HCT116 (cell line): ENCODE results near the gene ST6GALNAC5. TPM values are rescaled to one million over a fixed set of nuclear protein-coding genes. Genes with fewer than 3 reads are reported as not detected.

Source experiments
- ATAC-seq: fragments of 200-7000 bp; cut with Tn5 transposase; 2 replicates; pipeline ENCODE4 v1.9.1; 2020; ENCODE audit warnings: mild to moderate bottlenecking, moderate library complexity
- BruUV-seq: library from RNA; stranded (reverse); fragments of 400-500 nt; replicated peaks from 2 replicates; lab custom pipeline; 2021; lab: Mats Ljungman, UMichigan
- CTCF ChIA-PET: fragments of 300-600 bp; sonication (Branson Sonifier 250); formaldehyde crosslinking; loops from one replicate; lab custom pipeline; 2021; ENCODE audit warnings: antibody characterized with exemption; lab: Charles Lee
- POLR2A ChIA-PET: fragments of 300-600, 350-600 bp; sonication (Branson Sonifier 250); formaldehyde crosslinking; loops from one replicate; lab custom pipeline; 2021; ENCODE audit warnings: antibody characterized with exemption; lab: Charles Lee
- RAD21 ChIA-PET, 2 experiments: fragments of 300-600 bp; sonication (Branson Sonifier 250); formaldehyde crosslinking; loops; one replicate each; lab custom pipeline; 2023; ENCODE audit warnings: low total read pairs in 2 of 2; ENCODE audit not compliant: uncharacterized antibody in 2 of 2, unreplicated experiment in 2 of 2, low non-redundant PET in 1 of 2; lab: Charles Lee
- DNase-seq: peaks from one replicate; pipeline ENCODE4 v3.0.0-alpha.2; 2010; ENCODE audit warnings: low read depth, low spot score
- H2AFZ ChIP-seq: fragments of 200-600 bp; shearing (Covaris generic), sonication (generic); 2 replicates; pipeline ENCODE4 v1.6.1; 2017; ENCODE audit warnings: low read depth, mixed run types, mixed read lengths, antibody characterized with exemption, low read length; ENCODE audit not compliant: poor library complexity, severe bottlenecking
- H3K27ac ChIP-seq: 2 replicates; pipeline ENCODE4 v1.5.1; 2012; ENCODE audit warnings: low read depth, low read length
- H3K27me3 ChIP-seq: fragments of 200-600 bp; sonication (generic); 2 replicates; pipeline ENCODE4 v1.6.1; 2016; ENCODE audit warnings: mixed run types, low read length, mixed read lengths; ENCODE audit not compliant: insufficient read depth
- H3K36me3 ChIP-seq, 2 experiments: fragments of 200-500 bp in 1 of 2; fragments of 200-600 bp in 1 of 2; sonication (Bioruptor generic) in 1 of 2; sonication (generic) in 1 of 2; 2 replicates each; pipeline versions ENCODE4 v1.5.1 to v1.6.1; 2014 to 2016; ENCODE audit warnings: low read length in 2 of 2, inconsistent platforms in 1 of 2, mixed read lengths in 1 of 2, mixed run types in 1 of 2; ENCODE audit not compliant: insufficient read depth in 2 of 2, control insufficient read depth in 1 of 2
- H3K4me1 ChIP-seq, 2 experiments: fragments of 200-600 bp in 1 of 2; sonication (generic) in 1 of 2; 2 replicates each; pipeline versions ENCODE4 v1.5.1 to v1.6.1; 2012 to 2017; ENCODE audit warnings: low read length in 2 of 2, inconsistent platforms in 1 of 2, mild to moderate bottlenecking in 1 of 2, mixed read lengths in 1 of 2, mixed run types in 1 of 2, moderate library complexity in 1 of 2; ENCODE audit not compliant: insufficient read depth in 2 of 2, control insufficient read depth in 1 of 2
- H3K4me2 ChIP-seq: fragments of 200-600 bp; sonication (generic); 2 replicates; pipeline ENCODE4 v1.6.1; 2017; ENCODE audit warnings: mixed run types, low read length, mixed read lengths
- H3K4me3 ChIP-seq, 2 experiments: fragments of 200-600 bp in 1 of 2; sonication (generic) in 1 of 2; replicated peaks in 1 of 2; 2 replicates each; pipeline ENCODE4 v1.5.1; 2011 to 2016; ENCODE audit warnings: low read length in 2 of 2, control low read depth in 1 of 2, low read depth in 1 of 2, mild to moderate bottlenecking in 1 of 2, mixed read lengths in 1 of 2, mixed run types in 1 of 2
- H3K79me2 ChIP-seq: fragments of 200-600 bp; sonication (generic); 2 replicates; pipeline ENCODE4 v1.6.1; 2017; ENCODE audit warnings: mild to moderate bottlenecking, mixed run types, low read length, moderate library complexity, mixed read lengths; ENCODE audit not compliant: insufficient read depth
- H3K9ac ChIP-seq: fragments of 200-600 bp; sonication (generic); 2 replicates; pipeline ENCODE4 v1.6.1; 2016; ENCODE audit warnings: low read length, mixed read lengths
- H3K9me2 ChIP-seq: fragments of 200-600 bp; sonication (generic), shearing (Covaris generic); 2 replicates; pipeline ENCODE4 v1.6.1; 2017; ENCODE audit warnings: mixed run types, mild to moderate bottlenecking, moderate library complexity; ENCODE audit not compliant: insufficient read depth
- H3K9me3 ChIP-seq, 2 experiments: fragments of 200-500 bp in 1 of 2; fragments of 200-600 bp in 1 of 2; sonication (Bioruptor generic) in 1 of 2; sonication (generic) in 1 of 2; 2 replicates each; pipeline ENCODE4 v1.6.1; 2014 to 2017; ENCODE audit warnings: low read length in 2 of 2, mixed read lengths in 2 of 2, inconsistent platforms in 1 of 2, low read depth in 1 of 2, mild to moderate bottlenecking in 1 of 2, mixed run types in 1 of 2, moderate library complexity in 1 of 2; ENCODE audit not compliant: control insufficient read depth in 1 of 2, insufficient read depth in 1 of 2
- H4K20me1 ChIP-seq: fragments of 200-600 bp; sonication (generic), shearing (Covaris generic); 2 replicates; pipeline ENCODE4 v1.6.1; 2017; ENCODE audit warnings: mixed run types, mild to moderate bottlenecking, moderate library complexity; ENCODE audit not compliant: insufficient read depth
- CEBPB ChIP-seq: IDR thresholded peaks from 2 replicates; pipeline ENCODE4 v1.6.1; 2012; ENCODE audit warnings: low read depth
- EGR1 ChIP-seq: IDR thresholded peaks from 2 replicates; pipeline ENCODE4 v1.6.1; 2012; ENCODE audit warnings: low read depth
- EZH2phosphoT487 ChIP-seq: fragments of 200-600 bp; IDR thresholded peaks from 2 replicates; pipeline ENCODE4 v1.6.1; 2018; ENCODE audit warnings: antibody characterized with exemption, borderline replicate concordance
- FOSL1 ChIP-seq: IDR thresholded peaks from 2 replicates; pipeline ENCODE4 v1.6.1; 2012; ENCODE audit warnings: low read depth
- JUND ChIP-seq: IDR thresholded peaks from 2 replicates; pipeline ENCODE4 v1.6.1; 2012
- POLR2AphosphoS5 ChIP-seq: IDR thresholded peaks from 2 replicates; pipeline ENCODE4 v1.6.1; 2011; ENCODE audit warnings: mild to moderate bottlenecking, low read depth, low read length, moderate library complexity
- RAD21 ChIP-seq: IDR thresholded peaks from 2 replicates; pipeline ENCODE4 v1.6.1; 2012; ENCODE audit warnings: low read depth, mild to moderate bottlenecking
- SRF ChIP-seq: IDR thresholded peaks from 2 replicates; pipeline ENCODE4 v1.6.1; 2012; ENCODE audit warnings: low read depth
- TCF7L2 ChIP-seq: IDR thresholded peaks from 2 replicates; pipeline ENCODE4 v1.7.0; 2011; ENCODE audit warnings: borderline replicate concordance, inconsistent platforms; ENCODE audit not compliant: insufficient read depth, insufficient read length; ENCODE audit errors: extremely low read depth
- YY1 ChIP-seq: IDR thresholded peaks from 2 replicates; pipeline ENCODE4 v1.6.1; 2011; ENCODE audit warnings: low read length, low read depth, moderate library complexity, mild to moderate bottlenecking; ENCODE audit not compliant: insufficient replicate concordance; ENCODE audit errors: extremely low read depth
- ZFX ChIP-seq: fragments of 450-650 bp; IDR thresholded peaks from 2 replicates; pipeline ENCODE4 v1.6.1; 2017
- ZNF274 ChIP-seq: fragments of 200-500 bp; sonication (Bioruptor generic); IDR thresholded peaks from 2 replicates; pipeline ENCODE4 v1.6.1; 2014; ENCODE audit warnings: mild to moderate bottlenecking, low read depth, low read length, inconsistent platforms
- intact Hi-C: fragments of 100-400 bp; cut with micrococcal nuclease; formaldehyde crosslinking; loops from 2 replicates; pipeline ENCODE4 v1.10.0; 2022
- total RNA-seq: library from RNA; stranded (reverse); gene quantifications from one replicate; pipeline ENCODE4 v1.2.1, GENCODE V29; 2021; ENCODE audit not compliant: unreplicated experiment
- TF ChIP-seq, protein P1 (sequence below): IDR thresholded peaks from 2 replicates; pipeline ENCODE4 v1.6.1; 2012; ENCODE audit warnings: low read depth
- TF ChIP-seq, protein P2 (sequence below): IDR thresholded peaks from 2 replicates; pipeline ENCODE4 v1.6.1; 2012

Gene ST6GALNAC5
- total RNA-seq, 1 experiment from 2014 or later = 1.2 TPM

GRCh38 chr1:77018761-77019160 is 151.5 kb downstream of the ST6GALNAC5 start (continued):
- TF ChIP-seq, protein P1, sequence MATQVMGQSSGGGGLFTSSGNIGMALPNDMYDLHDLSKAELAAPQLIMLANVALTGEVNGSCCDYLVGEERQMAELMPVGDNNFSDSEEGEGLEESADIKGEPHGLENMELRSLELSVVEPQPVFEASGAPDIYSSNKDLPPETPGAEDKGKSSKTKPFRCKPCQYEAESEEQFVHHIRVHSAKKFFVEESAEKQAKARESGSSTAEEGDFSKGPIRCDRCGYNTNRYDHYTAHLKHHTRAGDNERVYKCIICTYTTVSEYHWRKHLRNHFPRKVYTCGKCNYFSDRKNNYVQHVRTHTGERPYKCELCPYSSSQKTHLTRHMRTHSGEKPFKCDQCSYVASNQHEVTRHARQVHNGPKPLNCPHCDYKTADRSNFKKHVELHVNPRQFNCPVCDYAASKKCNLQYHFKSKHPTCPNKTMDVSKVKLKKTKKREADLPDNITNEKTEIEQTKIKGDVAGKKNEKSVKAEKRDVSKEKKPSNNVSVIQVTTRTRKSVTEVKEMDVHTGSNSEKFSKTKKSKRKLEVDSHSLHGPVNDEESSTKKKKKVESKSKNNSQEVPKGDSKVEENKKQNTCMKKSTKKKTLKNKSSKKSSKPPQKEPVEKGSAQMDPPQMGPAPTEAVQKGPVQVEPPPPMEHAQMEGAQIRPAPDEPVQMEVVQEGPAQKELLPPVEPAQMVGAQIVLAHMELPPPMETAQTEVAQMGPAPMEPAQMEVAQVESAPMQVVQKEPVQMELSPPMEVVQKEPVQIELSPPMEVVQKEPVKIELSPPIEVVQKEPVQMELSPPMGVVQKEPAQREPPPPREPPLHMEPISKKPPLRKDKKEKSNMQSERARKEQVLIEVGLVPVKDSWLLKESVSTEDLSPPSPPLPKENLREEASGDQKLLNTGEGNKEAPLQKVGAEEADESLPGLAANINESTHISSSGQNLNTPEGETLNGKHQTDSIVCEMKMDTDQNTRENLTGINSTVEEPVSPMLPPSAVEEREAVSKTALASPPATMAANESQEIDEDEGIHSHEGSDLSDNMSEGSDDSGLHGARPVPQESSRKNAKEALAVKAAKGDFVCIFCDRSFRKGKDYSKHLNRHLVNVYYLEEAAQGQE = no peak
- no peak for TF ChIP-seq YY1
- TF ChIP-seq EZH2phosphoT487 = no peak
- no peak for TF ChIP-seq POLR2AphosphoS5
- no peak for TF ChIP-seq FOSL1
- TF ChIP-seq CEBPB = no peak
- no peak for TF ChIP-seq ZFX
- TF ChIP-seq, protein P2, sequence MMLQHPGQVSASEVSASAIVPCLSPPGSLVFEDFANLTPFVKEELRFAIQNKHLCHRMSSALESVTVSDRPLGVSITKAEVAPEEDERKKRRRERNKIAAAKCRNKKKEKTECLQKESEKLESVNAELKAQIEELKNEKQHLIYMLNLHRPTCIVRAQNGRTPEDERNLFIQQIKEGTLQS = no peak
- TF ChIP-seq RAD21 = no peak
- TF ChIP-seq JUND = no peak

DNA sequence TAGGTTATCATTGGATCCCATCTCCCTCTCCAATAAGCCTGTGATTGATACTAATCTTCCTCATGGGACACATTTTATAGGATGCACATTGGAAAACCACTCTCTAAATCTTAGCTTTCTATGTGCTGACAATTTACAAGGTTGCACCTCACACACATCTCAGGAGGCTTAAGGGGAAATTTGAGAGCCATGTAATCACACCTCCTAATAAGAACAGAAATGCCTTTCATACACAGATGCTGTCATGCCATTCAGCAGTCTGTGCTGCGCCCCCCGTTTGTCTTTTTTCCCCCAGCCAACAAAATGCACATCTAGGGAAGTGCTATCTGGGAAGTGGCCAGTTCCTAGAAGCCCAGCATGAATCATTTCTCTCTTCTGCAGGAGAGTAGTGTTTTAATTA is 154.5 kb downstream of the ST6GALNAC5 start:
- Histone ChIP-seq H3K79me2 (no peaks in the 10 kb centered on the region), H3K4me3 (no peak overlapping the region), H4K20me1 (no peaks in the 10 kb centered on the region), H3K4me1 (peaks cover 5 to 9% of the 10 kb centered on the region in 2 experiments; a peak in 3 of 4 replicates), H3K27me3 (no peaks in the 10 kb centered on the region), H3K27ac (no peak overlapping the region), H3K36me3 (no peaks in the 10 kb centered on the region), H3K9ac (no peak overlapping the region), H2AFZ (no peak overlapping the region), H3K9me3 (no peaks in the 10 kb centered on the region), H3K9me2 (no peaks in the 10 kb centered on the region), H3K4me2 (no peak overlapping the region)
- ChIA-PET CTCF (no interaction called here), POLR2A (no interaction called here), RAD21 (no interaction called here)
- intact Hi-C loops = no loop called here
- DNase-seq = no peak
- TF ChIP-seq TCF7L2 = no peak
- TF ChIP-seq, protein P2 = no peak
- TF ChIP-seq JUND = no peak
- no peak for TF ChIP-seq SRF
- TF ChIP-seq EGR1 = no peak
- no peak for TF ChIP-seq POLR2AphosphoS5
- no peak for TF ChIP-seq ZNF274
- ATAC-seq = no peak
- BruUV-seq = no TSS peak
